ENCODE measurements around the gene CDH4.

DNA sequence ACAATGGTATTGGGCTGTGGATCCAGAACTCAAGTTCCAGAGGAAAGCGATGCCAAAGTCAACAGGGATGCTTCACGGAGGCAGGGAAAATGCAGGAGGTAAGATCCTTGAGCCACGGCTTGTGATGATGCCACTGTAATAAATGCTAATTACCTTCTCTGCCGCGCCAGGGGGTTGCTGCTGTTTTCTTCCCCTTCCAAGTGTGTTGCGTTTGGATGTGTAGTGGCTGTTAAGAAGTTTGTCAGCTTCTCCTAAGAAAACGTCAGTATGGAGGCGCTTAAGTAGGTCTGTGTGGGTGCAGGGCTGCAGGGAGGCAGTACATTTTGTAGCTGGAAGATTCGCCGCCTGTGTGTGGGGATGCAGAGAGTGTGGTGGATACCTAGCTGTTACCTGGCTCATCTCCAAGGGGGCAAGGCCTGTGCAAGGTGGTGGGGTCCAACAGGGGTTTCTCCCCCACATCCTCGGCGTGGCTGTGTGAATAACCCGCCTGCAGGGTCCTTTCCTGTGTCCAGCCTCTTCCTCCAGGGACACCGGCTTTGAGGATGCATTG is 318.7 kb downstream of the CDH4 start:
- TF ChIP-seq POLR2AphosphoS5 (IDR thresholded peaks at IDR 0.05; ENCODE audit: low read depth, low read length), result no peak
- TF ChIP-seq REST (IDR thresholded peaks at IDR 0.05; ENCODE audit: insufficient read depth in 1 of 2, low read depth in 2 of 2, low read length in 1 of 2), result no peak
